Thoracic aorta (tissue), 2 donors: Measurements from ENCODE around the gene NXNL2. TPM values are rescaled to one million over a fixed set of nuclear protein-coding genes. Genes with fewer than 3 reads are reported as not detected.

Experiments
- ATAC-seq: fragments of 150-250 bp; one replicate; pipeline ENCODE4 v1.8.0; 2017; ENCODE audit warnings: low read depth; ENCODE audit not compliant: insufficient number of reproducible peaks, low FRiP score
- DNase-seq: peaks from one replicate; pipeline ENCODE4 v3.0.0-alpha.2; 2020; ENCODE audit warnings: low spot score
- H3K27ac ChIP-seq, 2 donors: fragments of 200-600 bp; sonication (generic); 1 replicate in 1 of 2; 2 replicates in 1 of 2; pipeline ENCODE4 v1.5.1; 2016; ENCODE audit warnings: mild to moderate bottlenecking in 2 of 2, moderate library complexity in 2 of 2
- H3K27me3 ChIP-seq: fragments of 200-600 bp; sonication (generic); replicated peaks from 2 replicates; pipeline ENCODE4 v1.6.0; 2016; ENCODE audit warnings: mild to moderate bottlenecking; ENCODE audit not compliant: insufficient read depth
- H3K36me3 ChIP-seq: fragments of 200-600 bp; sonication (generic); one replicate; pipeline ENCODE4 v1.5.1; 2016
- H3K4me1 ChIP-seq, 2 donors: fragments of 200-600 bp; sonication (generic); 1 replicate in 1 of 2; 2 replicates in 1 of 2; pipeline versions ENCODE4 v1.5.1 to v1.6.0; 2016; ENCODE audit warnings: low read depth in 2 of 2, mild to moderate bottlenecking in 1 of 2; ENCODE audit not compliant: control insufficient read depth in 1 of 2
- H3K4me3 ChIP-seq: fragments of 200-600 bp; sonication (generic); 2 replicates; pipeline ENCODE4 v1.5.1; 2016; ENCODE audit warnings: mild to moderate bottlenecking
- H3K9me3 ChIP-seq: fragments of 200-600 bp; sonication (generic); 2 replicates; pipeline ENCODE4 v1.5.1; 2016
- CTCF ChIP-seq: fragments of 200-600 bp; sonication (generic); IDR thresholded peaks from one replicate; pipeline ENCODE4 v1.5.1; 2019; ENCODE audit warnings: antibody characterized with exemption
- total RNA-seq, 2 donors: library from RNA; depleted of rRNA; stranded (reverse); fragments of >200 nt; gene quantifications; one replicate each; pipeline versions ENCODE4 v1.1.0 to v1.2.3, GENCODE V29; 2016

Gene NXNL2
- total RNA-seq, 2 donors from 2014 or later: 1.8 TPM; not detected in 1

- TF ChIP-seq CTCF: no peak
- Histone ChIP-seq H3K36me3 (no peaks in the 10 kb centered on the region), H3K27me3 (no peaks in the 10 kb centered on the region), H3K4me3 (no peak overlapping the region), H3K27ac (no peak overlapping the region), H3K9me3 (no peaks in the 10 kb centered on the region), H3K4me1 (no peaks in the 10 kb centered on the region)
- no peak for ATAC-seq
- DNase-seq: no peak
These were observed 32.9 kb downstream of the NXNL2 start for GRCh38 chr9:88567870-88568269.

GRCh38 chr9:88571419-88571818, 36.4 kb downstream of the NXNL2 start:
- Histone ChIP-seq H3K4me1 (no peaks in the 10 kb centered on the region), H3K36me3 (no peaks in the 10 kb centered on the region), H3K9me3 (no peaks in the 10 kb centered on the region), H3K4me3 (no peak overlapping the region), H3K27ac (no peak overlapping the region), H3K27me3 (no peaks in the 10 kb centered on the region)
- no peak for TF ChIP-seq CTCF
- ATAC-seq (no peak), DNase-seq (no peak)

- H3K4me3 ChIP-seq: no peak overlapping the region
These were observed 37.7 kb downstream of the NXNL2 start for GRCh38 chr9:88572684-88573083.

GRCh38 chr9:88574953-88575352, 40.0 kb downstream of the NXNL2 start:
- Histone ChIP-seq H3K4me1 (peaks cover 0 to 5% of the 10 kb centered on the region in 2 donors), H3K36me3 (no peaks in the 10 kb centered on the region), H3K27ac (no peak overlapping the region), H3K4me3 (no peak overlapping the region), H3K9me3 (no peaks in the 10 kb centered on the region), H3K27me3 (no peaks in the 10 kb centered on the region)
- DNase-seq (no peak), ATAC-seq (no peak)
- no peak for TF ChIP-seq CTCF

More at GRCh38 chr9:88572684-88573083, 37.7 kb downstream of the NXNL2 start:
- TF ChIP-seq CTCF: no peak
- H3K9me3 ChIP-seq: no peaks in the 10 kb centered on the region
- H3K27me3 ChIP-seq: no peaks in the 10 kb centered on the region
- H3K4me1 ChIP-seq: no peaks in the 10 kb centered on the region
- no peak for ATAC-seq
- no peaks in the 10 kb centered on the region for H3K36me3 ChIP-seq
- DNase-seq: no peak
- no peak overlapping the region for H3K27ac ChIP-seq

- Histone ChIP-seq H3K27ac (no peak overlapping the region), H3K9me3 (no peaks in the 10 kb centered on the region), H3K4me1 (peaks cover 0 to 5% of the 10 kb centered on the region in 2 donors), H3K4me3 (no peak overlapping the region), H3K36me3 (no peaks in the 10 kb centered on the region), H3K27me3 (no peaks in the 10 kb centered on the region)
- no peak for TF ChIP-seq CTCF
- DNase-seq (no peak), ATAC-seq (no peak)
These were observed 42.5 kb downstream of the NXNL2 start for GRCh38 chr9:88577256-88578120.
